DMS114 treated with DMSO at 0.1 percent for 48 hours (cell line): ENCODE results near the gene PLGRKT.
"Not testable (repeated sequence)": the region's sequence is repeated elsewhere in the genome, so short reads cannot be mapped to it uniquely, and the experiment has no call there.

Experiments used
- DNase-seq: peaks from one replicate; lab custom pipeline; 2025; ENCODE audit not compliant: unreplicated experiment; lab: John Stamatoyannopoulos, UW

Gene PLGRKT

GRCh38 chr9:5437254-5438216 lies at the start of gene PLGRKT:
TSS of gene PLGRKT (minus strand) at chr9:5437925. CDS start at chr9:5431977, 5,948 bp downstream.
- peak; percentile 77 for DNase-seq

DNA sequence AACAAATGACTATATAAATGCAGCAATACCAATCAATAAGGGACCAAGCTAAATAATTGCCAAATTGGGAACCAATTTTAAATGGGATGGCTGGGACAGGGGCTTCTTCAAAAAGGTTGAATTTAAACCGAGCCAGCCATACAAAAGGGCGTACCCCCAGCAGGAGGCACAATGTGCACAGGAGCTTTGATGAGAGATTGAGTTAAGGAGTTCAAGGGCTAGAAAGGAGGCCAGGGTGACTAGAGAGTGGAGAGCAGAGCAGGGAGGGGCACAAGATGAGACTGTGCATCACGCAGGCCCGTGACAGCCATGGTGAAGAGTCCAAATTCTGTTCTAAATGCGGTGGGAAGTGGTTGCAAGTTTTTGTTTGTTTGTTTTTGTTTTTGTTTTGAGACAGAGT lies 49.3 kb upstream of the PLGRKT start:
- DNase-seq = no peak

DNA sequence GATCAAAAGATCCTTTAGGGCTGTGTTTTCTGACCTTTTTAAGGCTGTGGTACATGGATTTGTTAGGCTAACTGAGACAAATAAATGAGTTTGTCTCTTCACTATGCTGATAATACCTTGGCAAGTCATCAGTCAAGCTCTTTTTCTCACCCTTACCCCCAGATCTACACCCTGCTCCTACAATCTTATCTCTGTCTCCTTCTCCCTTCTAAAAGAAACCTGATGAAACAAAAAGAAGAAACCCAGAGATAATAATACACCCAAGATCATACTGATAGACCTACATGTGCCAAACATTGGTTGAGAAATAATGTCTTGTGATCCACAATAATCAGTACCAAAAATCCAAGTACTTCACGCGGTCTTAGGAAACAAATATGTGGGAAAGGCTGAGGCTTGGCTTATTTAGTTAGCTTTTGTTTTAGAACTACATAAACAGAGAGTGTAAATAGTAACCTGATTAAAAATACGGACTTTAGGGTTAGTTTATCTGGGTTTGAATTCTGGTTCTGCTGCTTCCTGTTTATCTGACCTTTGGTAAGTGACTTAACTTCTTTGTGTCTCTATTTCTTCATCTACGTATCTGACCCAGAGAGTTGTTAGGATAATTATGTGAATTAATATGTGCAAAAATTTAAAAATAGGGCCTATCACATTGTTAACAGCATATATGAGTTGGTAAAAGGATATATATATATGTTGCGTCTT lies 47.8 kb upstream of the PLGRKT start:
- DNase-seq = no peak

DNA sequence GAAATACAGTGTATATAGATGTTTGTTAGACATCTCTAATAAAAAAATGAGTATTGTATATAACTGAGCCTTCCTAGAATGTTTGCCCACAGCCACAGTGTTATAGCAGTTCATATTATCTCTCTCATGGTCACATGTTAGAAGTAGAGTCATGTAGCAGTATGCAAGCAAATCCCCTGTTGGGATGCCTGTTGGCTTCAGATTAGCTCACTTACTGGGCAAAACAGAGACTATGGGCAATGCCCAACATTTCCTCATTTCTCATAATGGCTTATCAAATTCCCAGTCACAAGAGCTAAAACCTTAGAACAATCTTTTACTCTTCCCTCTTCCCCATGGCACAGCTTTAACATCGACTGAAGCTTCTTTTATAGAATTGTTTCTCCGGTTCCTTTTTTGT lies 45.6 kb upstream of the PLGRKT start:
- no peak for DNase-seq

GRCh38 chr9:5482194-5482593 lies 44.5 kb upstream of the PLGRKT start:
- no peak for DNase-seq

DNA sequence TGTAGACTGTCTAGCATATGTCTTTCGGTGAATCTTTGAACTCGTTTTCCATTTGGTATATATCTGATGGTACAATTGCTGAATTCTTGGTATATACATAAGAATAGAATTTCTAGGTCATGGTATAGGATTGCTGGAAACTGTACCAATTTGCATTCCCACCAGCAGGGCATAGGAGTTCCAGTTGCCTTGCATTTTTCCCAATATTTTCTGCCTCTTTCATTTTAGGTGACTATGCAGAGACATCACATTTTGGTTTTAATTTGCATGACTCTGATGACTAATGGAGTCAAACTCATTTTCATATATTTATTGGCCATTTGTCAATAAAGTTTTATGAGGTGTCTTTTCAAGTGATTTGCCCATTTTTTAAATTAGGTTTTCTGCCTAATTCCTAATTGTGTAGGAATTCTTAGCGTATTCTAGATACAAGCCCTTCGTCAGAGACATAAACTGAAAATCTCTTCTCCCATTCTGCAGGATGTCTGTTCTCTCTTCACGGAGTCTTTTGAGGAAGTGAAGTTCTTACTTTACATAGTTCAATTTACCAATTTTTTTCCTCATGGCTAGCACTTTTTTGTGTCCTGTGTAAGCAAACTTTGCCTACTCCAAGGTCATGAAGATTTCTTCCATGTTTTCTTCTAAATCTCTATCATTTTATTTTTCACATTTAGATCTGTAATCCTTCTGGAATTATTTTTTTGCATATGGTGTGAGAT lies 43.8 kb upstream of the PLGRKT start:
- no peak for DNase-seq

DNA sequence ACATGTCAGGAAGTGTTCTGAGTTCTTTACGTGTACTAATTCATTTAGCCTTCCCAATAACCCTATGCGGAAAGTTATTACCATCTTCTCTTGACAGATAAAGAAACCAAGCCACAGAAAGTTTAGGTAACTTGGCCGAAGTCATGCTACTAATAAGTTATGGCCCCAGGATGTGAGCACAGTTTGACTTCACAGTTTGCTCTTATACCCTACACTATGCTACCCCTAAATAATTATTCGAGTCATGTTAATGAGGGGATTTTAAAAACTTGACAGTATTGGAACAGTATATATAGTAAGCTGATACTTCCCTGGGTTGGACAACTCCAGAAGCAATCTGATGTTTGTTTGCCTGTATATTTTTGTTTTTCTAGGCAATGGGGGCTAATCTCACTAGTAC lies 43.2 kb upstream of the PLGRKT start:
- no peak for DNase-seq

DNA sequence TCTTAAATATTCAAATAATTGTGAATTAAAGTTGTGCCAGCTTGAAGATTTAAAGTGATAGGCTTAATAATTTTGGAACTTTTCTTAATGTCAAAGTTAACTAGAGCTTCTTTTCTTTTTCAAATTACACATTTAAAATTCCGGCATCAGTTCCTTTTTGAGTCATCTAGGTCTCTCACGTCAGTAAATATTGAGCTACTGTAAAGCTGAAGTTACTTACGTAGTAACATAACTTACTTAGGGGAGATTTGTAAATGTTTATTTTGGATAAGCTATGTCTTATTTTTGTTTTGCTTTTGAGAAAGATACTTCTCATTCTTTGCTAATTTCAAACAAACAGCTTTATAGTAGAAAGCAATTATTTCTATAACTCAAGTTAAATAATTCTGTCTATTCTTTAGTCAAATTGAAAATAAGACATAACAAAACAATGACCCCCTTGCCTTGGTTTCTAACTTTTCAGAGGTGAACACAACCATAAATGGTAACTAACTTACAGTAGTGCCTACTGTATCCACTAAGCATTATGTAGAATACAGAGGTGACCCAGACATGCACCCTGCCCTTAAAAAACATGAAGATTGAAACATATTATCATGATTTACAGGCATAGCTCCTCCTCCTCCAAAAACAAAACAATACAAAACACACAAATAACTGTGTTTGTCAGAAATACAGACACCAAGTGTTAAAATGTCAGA lies 42.4 kb upstream of the PLGRKT start:
- no peak for DNase-seq

DNA sequence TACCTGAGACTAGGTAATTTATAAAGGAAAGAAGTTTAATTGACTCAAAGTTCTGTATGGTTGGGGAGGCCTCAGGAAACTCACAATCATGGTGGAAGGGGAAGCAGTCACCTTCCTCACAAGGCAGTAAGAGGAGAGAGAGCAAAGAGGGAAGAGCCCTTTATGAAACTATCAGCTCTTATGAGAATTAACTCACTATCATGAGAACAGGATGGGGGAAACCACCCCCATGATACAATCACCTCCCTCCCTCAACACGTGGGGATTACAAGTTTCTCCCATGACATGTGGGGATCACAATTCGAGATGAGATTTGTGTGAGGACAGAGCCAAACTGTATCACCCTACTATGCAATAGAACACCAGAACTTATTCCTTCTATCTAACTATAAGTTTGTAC lies 40.5 kb upstream of the PLGRKT start:
- no peak for DNase-seq

DNA sequence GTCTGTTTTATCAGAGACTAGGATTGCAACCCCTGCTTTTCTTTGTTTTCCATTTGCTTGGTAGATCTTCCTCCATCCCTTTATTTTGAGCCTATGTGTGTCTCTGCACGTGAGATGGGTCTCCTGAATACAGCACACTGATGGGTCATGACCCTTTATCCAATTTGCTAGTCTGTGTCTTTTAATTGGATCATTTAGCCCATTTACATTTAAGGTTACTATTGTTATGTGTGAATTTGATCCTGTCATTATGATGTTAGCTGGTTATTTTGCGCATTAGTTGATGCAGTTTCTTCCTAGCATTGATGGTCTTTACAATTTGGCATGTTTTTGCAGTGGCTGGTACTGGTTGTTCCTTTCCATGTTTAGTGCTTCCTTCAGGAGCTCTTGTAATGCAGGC lies 37.9 kb upstream of the PLGRKT start:
- not testable (repeated sequence) for DNase-seq

DNA sequence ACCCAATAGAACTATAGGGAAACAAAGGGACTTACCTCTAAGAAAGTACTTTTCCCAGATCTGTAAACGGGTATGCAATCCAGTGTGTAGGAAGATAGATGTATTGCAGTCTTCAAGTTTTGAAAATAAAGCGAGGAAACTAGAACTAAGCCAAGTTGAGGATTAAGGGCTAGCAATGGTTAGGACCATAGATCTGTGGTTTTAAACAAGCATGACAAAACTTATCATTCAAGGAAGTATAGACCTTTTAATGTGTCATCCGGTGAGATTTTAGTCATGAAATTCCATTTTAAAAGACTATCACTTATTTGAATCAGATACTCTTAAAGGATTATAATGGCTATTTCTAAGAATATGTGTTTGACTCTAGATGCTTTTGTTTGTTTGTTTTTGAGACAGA lies 33.1 kb upstream of the PLGRKT start:
- DNase-seq = no peak

- DNase-seq = no peak
These were observed 32.4 kb upstream of the PLGRKT start for GRCh38 chr9:5470122-5470521.

DNA sequence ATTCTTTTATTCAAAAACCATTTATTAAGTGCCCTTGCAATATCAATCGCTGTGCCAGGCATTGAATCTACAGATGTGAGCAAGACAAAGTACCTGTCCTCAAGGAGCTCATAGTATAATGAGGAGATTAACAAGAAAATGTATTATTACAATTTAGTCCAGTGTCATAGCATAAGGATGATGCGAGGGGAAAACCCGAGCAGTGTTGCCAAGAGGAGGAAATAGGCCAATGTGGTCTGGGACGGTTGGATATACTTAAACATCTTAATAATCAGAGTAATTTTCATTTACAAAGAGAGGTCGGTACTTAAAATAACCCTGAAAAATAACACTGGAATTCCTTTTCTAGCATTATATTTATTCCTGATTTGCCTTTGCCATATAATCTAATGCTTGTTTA lies 31.1 kb upstream of the PLGRKT start:
- no peak for DNase-seq

- no peak for DNase-seq
These were observed 29.0 kb upstream of the PLGRKT start for GRCh38 chr9:5466766-5467165.

GRCh38 chr9:5466005-5466404 lies 28.3 kb upstream of the PLGRKT start:
- DNase-seq = no peak

DNA sequence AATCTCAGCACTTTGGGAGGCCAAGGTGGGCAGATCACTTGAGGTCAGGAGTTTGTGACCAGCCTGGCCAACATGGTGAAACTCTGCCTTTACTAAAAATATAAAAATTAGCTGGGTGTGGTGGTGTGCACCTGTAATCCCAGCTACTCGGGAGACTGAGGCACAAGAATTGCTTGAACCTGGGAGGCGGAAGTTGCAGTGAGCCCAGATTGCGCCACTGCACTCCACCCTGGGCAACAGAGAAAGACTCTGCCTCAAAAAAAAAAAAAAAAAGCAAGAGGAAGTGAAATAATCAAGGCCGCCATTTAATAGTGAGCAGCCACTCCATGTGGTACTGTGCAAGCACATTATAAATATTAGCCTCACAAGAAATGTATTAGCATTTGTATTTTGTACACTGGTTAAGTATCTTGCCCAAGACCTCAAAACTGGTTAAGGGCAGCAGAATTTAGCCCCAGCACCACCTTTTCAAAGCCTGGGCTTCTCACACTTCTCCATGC lies 27.2 kb upstream of the PLGRKT start:
- not testable (repeated sequence) for DNase-seq

- no peak for DNase-seq
These were observed 22.4 kb upstream of the PLGRKT start for GRCh38 chr9:5460157-5460556.

GRCh38 chr9:5459289-5459829 lies 21.6 kb upstream of the PLGRKT start:
- no peak for DNase-seq

GRCh38 chr9:5455181-5455580 lies 17.5 kb upstream of the PLGRKT start:
- DNase-seq = no peak

DNA sequence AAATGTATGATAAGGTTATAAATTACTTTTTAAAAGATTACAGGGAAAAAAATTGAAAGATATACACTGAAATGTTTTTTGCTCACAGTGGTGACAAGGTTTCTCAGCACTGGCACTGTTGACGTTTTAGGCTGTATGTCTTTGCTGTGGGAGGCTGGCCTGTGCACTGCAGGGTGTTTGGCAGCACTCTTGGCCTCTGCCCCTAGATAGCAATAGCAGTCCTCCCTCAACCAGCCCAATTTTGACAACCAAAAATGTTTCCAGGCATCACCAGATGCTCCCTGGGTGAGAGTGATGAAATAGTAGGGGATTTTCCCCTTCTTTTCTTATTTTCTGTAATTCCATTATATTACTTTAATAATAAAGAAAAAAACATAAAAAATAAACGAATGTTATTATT lies 15.9 kb upstream of the PLGRKT start:
- no peak for DNase-seq

- DNase-seq = no peak
These were observed 15.3 kb upstream of the PLGRKT start for GRCh38 chr9:5453004-5453403.
